CD4-positive, alpha-beta T cell (primary cell): ENCODE results near the gene FNDC7. TPM values are rescaled to one million over a fixed set of nuclear protein-coding genes. Genes with fewer than 3 reads are reported as not detected.

Experiments used
- ATAC-seq: fragments of 200-7000 bp; cut with Tn5 transposase; one replicate; pipeline ENCODE4 v1.10.0; 2022; ENCODE audit warnings: mild to moderate bottlenecking; ENCODE audit not compliant: poor library complexity
- CTCF ChIA-PET: fragments of 350-600 bp; sonication (Branson Sonifier 250); formaldehyde crosslinking; loops from one replicate; lab custom pipeline; 2021; ENCODE audit warnings: antibody characterized with exemption, inconsistent platforms; lab: Charles Lee
- POLR2A ChIA-PET: fragments of 350-600 bp; sonication (Branson Sonifier 250); formaldehyde crosslinking; loops from one replicate; lab custom pipeline; 2021; ENCODE audit warnings: antibody characterized with exemption, inconsistent platforms; lab: Charles Lee
- DNase-seq, 14 experiments: peaks; one replicate each; pipeline ENCODE4 v3.0.0-alpha.2; 2013 to 2020; ENCODE audit warnings: mixed read lengths in 2 of 14
- H3K27ac ChIP-seq, 2 donors: one replicate each; pipeline versions ENCODE4 v1.5.1 to v1.7.0; 2013; ENCODE audit warnings: low read length in 2 of 2, low read depth in 1 of 2, mild to moderate bottlenecking in 1 of 2
- H3K27me3 ChIP-seq, 2 experiments: 1 replicate in 1 of 2; 2 replicates in 1 of 2; pipeline versions ENCODE4 v1.6.1 to v1.7.0; 2013; ENCODE audit warnings: low read length in 2 of 2, control low read depth in 1 of 2, mild to moderate bottlenecking in 1 of 2, moderate library complexity in 1 of 2; ENCODE audit not compliant: insufficient read depth in 2 of 2, control insufficient read depth in 1 of 2
- H3K36me3 ChIP-seq: one replicate; pipeline ENCODE4 v1.6.1; 2013; ENCODE audit warnings: low read length, control low read depth; ENCODE audit not compliant: insufficient read depth
- H3K4me1 ChIP-seq: one replicate; pipeline ENCODE4 v1.6.1; 2013; ENCODE audit warnings: low read length, control low read depth; ENCODE audit not compliant: insufficient read depth
- H3K4me3 ChIP-seq: one replicate; pipeline ENCODE4 v1.5.1; 2013; ENCODE audit warnings: mild to moderate bottlenecking, low read length, moderate library complexity
- H3K9me3 ChIP-seq, 2 experiments: 1 replicate in 1 of 2; 2 replicates in 1 of 2; pipeline versions ENCODE4 v1.6.1 to v1.7.0; 2013; ENCODE audit warnings: low read length in 2 of 2, mild to moderate bottlenecking in 2 of 2, control low read depth in 1 of 2, moderate library complexity in 1 of 2; ENCODE audit not compliant: control insufficient read depth in 1 of 2, insufficient read depth in 1 of 2
- H3K27ac Mint-ChIP-seq: one replicate; pipeline ENCODE4 v1.8.0; 2020; ENCODE audit warnings: mixed read lengths
- H3K27me3 Mint-ChIP-seq: one replicate; pipeline ENCODE4 v1.8.0; 2021; ENCODE audit warnings: mixed read lengths
- H3K36me3 Mint-ChIP-seq: one replicate; pipeline ENCODE4 v1.8.0; 2021; ENCODE audit warnings: low read depth, mixed read lengths
- H3K4me1 Mint-ChIP-seq: one replicate; pipeline ENCODE4 v1.8.0; 2021; ENCODE audit warnings: low read depth, mixed read lengths
- H3K4me3 Mint-ChIP-seq: one replicate; pipeline ENCODE4 v1.8.0; 2020; ENCODE audit warnings: mild to moderate bottlenecking, mixed read lengths
- H3K9me3 Mint-ChIP-seq: one replicate; pipeline ENCODE4 v1.8.0; 2020; ENCODE audit warnings: mixed read lengths
- CTCF ChIP-seq: fragments of 200-600 bp; IDR thresholded peaks from one replicate; pipeline ENCODE4 v1.8.0; 2022; ENCODE audit warnings: antibody characterized with exemption, mild to moderate bottlenecking
- intact Hi-C, 2 experiments: fragments of 100-400 bp; cut with DNase I in 1 of 2; cut with micrococcal nuclease in 1 of 2; formaldehyde crosslinking; loops; one replicate each; pipeline versions ENCODE4 v1.15.1 to v1.9.0; 2023 to 2025; cut with DNase I, micrococcal nuclease
- total RNA-seq, 174 experiments: library from RNA in 2 of 174; stranded (reverse) in 2 of 174; gene quantifications; one replicate each; pipeline ENCODE4 v1.2.3 and lab custom pipeline; 2021 to 2026

Gene FNDC7
- total RNA-seq, 2 experiments from 2014 or later, result 0.19 to 0.42 TPM

GRCh38 chr1:108703939-108704338 lies 8.8 kb upstream of the FNDC7 start:
- Mint-ChIP-seq H3K4me3 (peak overlapping the region; percentile 75), H3K4me1 (peaks cover 63% of the 10 kb centered on the region), H3K27ac (peak overlapping the region; percentile 97), H3K36me3 (peaks cover 44% of the 10 kb centered on the region), H3K27me3 (no peaks in the 10 kb centered on the region), H3K9me3 (no peaks in the 10 kb centered on the region)
- no peak for TF ChIP-seq CTCF
- ChIA-PET CTCF (interaction anchor here (0.9 to 1.8 kb wide), 3 partner anchors 11 to 144 kb away, joined by 3 to 8 read pairs (median 6); partner anchors contain the start of genes EEIG2 and PRPF38B), POLR2A (interaction anchor here (0.6 to 9.7 kb wide), 7 partner anchors 11 to 671 kb away, joined by 3 to 160 read pairs (median 5); partner anchors contain the start of genes EEIG2, HENMT1 and PRPF38B)
- DNase-seq, result peak in 5 of 14 experiments; percentile 20 to 83 (median 74)
- no peaks in the 10 kb centered on the region for H3K9me3 ChIP-seq
- H3K27me3 ChIP-seq, result no peaks in the 10 kb centered on the region
- ATAC-seq, result peak; percentile 70
- H3K27ac ChIP-seq, result peak overlapping the region; percentile 49 to 82
- peaks cover 43% of the 10 kb centered on the region for H3K4me1 ChIP-seq
- peaks cover 34% of the 10 kb centered on the region for H3K36me3 ChIP-seq
- intact Hi-C loops, result loop anchor here in 1 of 2 experiments (1.0 to 2.0 kb wide), 2 partner anchors 12 to 43 kb away; partner anchors contain the start of genes PRPF38B and STXBP3
- H3K4me3 ChIP-seq, result peak overlapping the region; percentile 14

GRCh38 chr1:108704496-108704895 lies 8.2 kb upstream of the FNDC7 start:
- peaks cover 60% of the 10 kb centered on the region for H3K4me1 Mint-ChIP-seq
- intact Hi-C loops, result no loop called here
- CTCF ChIA-PET, result interaction anchor here (0.9 to 1.7 kb wide), 2 partner anchors 12 to 19 kb away, joined by 3 to 6 read pairs; partner anchors contain the start of gene PRPF38B

GRCh38 chr1:108706643-108707042 lies 6.1 kb upstream of the FNDC7 start:
- H3K27me3 ChIP-seq, result no peaks in the 10 kb centered on the region
- DNase-seq (no peak), ATAC-seq (no peak)
- Mint-ChIP-seq H3K36me3 (peaks cover 17% of the 10 kb centered on the region), H3K27me3 (no peaks in the 10 kb centered on the region), H3K9me3 (no peaks in the 10 kb centered on the region), H3K4me1 (peaks cover 40% of the 10 kb centered on the region), H3K27ac (peak overlapping the region; percentile 97), H3K4me3 (no peak overlapping the region)
- no peak overlapping the region for H3K4me3 ChIP-seq
- H3K36me3 ChIP-seq, result peaks cover 8% of the 10 kb centered on the region
- CTCF ChIA-PET, result no interaction called here
- H3K4me1 ChIP-seq, result peaks cover 44% of the 10 kb centered on the region
- H3K9me3 ChIP-seq, result no peaks in the 10 kb centered on the region
- intact Hi-C loops, result loop anchor here in 1 of 2 experiments (5.0 kb wide), 1 partner anchor 194 kb away; no protein-coding TSS in a partner anchor
- TF ChIP-seq CTCF, result no peak
- no peak overlapping the region for H3K27ac ChIP-seq
- POLR2A ChIA-PET, result interaction anchor here (0.6 to 9.7 kb wide), 2 partner anchors 13 to 47 kb away, joined by 3 to 160 read pairs; partner anchors contain the start of gene PRPF38B

More at GRCh38 chr1:108704496-108704895, 8.2 kb upstream of the FNDC7 start:
- POLR2A ChIA-PET, result interaction anchor here (0.6 to 9.7 kb wide), 8 partner anchors 11 to 670 kb away, joined by 3 to 160 read pairs (median 4); partner anchors contain the start of genes EEIG2, HENMT1 and PRPF38B
- no peak overlapping the region for H3K4me3 ChIP-seq
- Mint-ChIP-seq H3K4me3 (no peak overlapping the region), H3K27me3 (no peaks in the 10 kb centered on the region), H3K27ac (peak overlapping the region; percentile 97), H3K9me3 (no peaks in the 10 kb centered on the region), H3K36me3 (peaks cover 38% of the 10 kb centered on the region)
- TF ChIP-seq CTCF, result no peak
- peaks cover 28% of the 10 kb centered on the region for H3K36me3 ChIP-seq
- peak overlapping the region; percentile 13 to 82 for H3K27ac ChIP-seq
- ATAC-seq, result no peak
- H3K27me3 ChIP-seq, result no peaks in the 10 kb centered on the region
- DNase-seq, result peak in 1 of 14 experiments; percentile 16
- H3K9me3 ChIP-seq, result no peaks in the 10 kb centered on the region
- H3K4me1 ChIP-seq, result peaks cover 44% of the 10 kb centered on the region
